ENCODE measurements around the gene NUFIP1. TPM values are rescaled to one million over a fixed set of nuclear protein-coding genes. Genes with fewer than 3 reads are reported as not detected.

NUFIP1 gene
- total RNA-seq, 1 experiment from 2014 or later: 17.1 TPM

GRCh38 chr13:45004096-45004495 is 14.8 kb upstream of the NUFIP1 start:
- Mint-ChIP-seq H3K9me3 (no peaks in the 10 kb centered on the region), H3K4me3 (no peak overlapping the region), H3K36me3 (ENCODE audit: insufficient read depth in 1 of 3, low read depth in 3 of 3) (peaks cover 8 to 25% (median 17%) of the 10 kb centered on the region in 3 experiments; a peak in 6 of 7 replicates), H3K27me3 (ENCODE audit: low read depth) (no peaks in the 10 kb centered on the region), H3K27ac (no peak overlapping the region), H3K4me1 (no peaks in the 10 kb centered on the region)
- Histone ChIP-seq H3K27ac (ENCODE audit: insufficient read length, low read depth, low read length) (no peak overlapping the region), H3K23me2 (ENCODE audit: insufficient read length, low read depth, low read length, poor library complexity, severe bottlenecking) (no peaks in the 10 kb centered on the region), H2BK5ac (ENCODE audit: insufficient read length, low read length) (no peak overlapping the region), H4K8ac (replicated peaks; ENCODE audit: insufficient read length, low read depth, low read length) (no peak overlapping the region), H4K91ac (ENCODE audit: insufficient read length, low read depth, low read length) (no peak overlapping the region), H3K56ac (ENCODE audit: insufficient read length, low read depth, low read length) (no peak overlapping the region), H3T11ph (ENCODE audit: low read length) (no peak overlapping the region), H3K9me3 (ENCODE audit: control insufficient read depth, low read depth, low read length) (no peaks in the 10 kb centered on the region), H2AFZ (ENCODE audit: low read length) (no peak overlapping the region), H2BK12ac (ENCODE audit: insufficient read length, low read depth, low read length) (no peak overlapping the region), H2AK5ac (ENCODE audit: insufficient read length, low read length) (no peak overlapping the region), H3K4me2 (ENCODE audit: insufficient read depth, insufficient read length, low read length) (no peak overlapping the region), H4K5ac (ENCODE audit: insufficient read length, low read depth, low read length) (no peak overlapping the region), H3K27me3 (ENCODE audit: insufficient read depth, low read length) (no peaks in the 10 kb centered on the region), H3K9ac (ENCODE audit: extremely low read depth, insufficient read length, low read length) (no peak overlapping the region), H3K18ac (ENCODE audit: insufficient read length, low read depth, low read length) (no peak overlapping the region), H3K4ac (ENCODE audit: low read depth, low read length) (no peak overlapping the region), H4K20me1 (ENCODE audit: control insufficient read depth, insufficient read depth, insufficient read length) (no peaks in the 10 kb centered on the region), H3K79me2 (ENCODE audit: insufficient read depth, low read length) (no peaks in the 10 kb centered on the region), H3K23ac (ENCODE audit: insufficient read length, low read depth, low read length) (no peak overlapping the region), H2BK120ac (ENCODE audit: low read depth, low read length, poor library complexity, severe bottlenecking) (no peak overlapping the region), H3K14ac (ENCODE audit: insufficient read depth, low read length) (no peak overlapping the region), H3K79me1 (ENCODE audit: insufficient read depth, low read depth, low read length, poor library complexity, severe bottlenecking) (no peaks in the 10 kb centered on the region), H2BK20ac (ENCODE audit: low read depth, low read length, poor library complexity, severe bottlenecking) (no peak overlapping the region), H2BK15ac (ENCODE audit: low read depth, low read length) (no peak overlapping the region), H3K4me1 (ENCODE audit: insufficient read depth, low read length) (no peaks in the 10 kb centered on the region)
- TF ChIP-seq, protein P1, sequence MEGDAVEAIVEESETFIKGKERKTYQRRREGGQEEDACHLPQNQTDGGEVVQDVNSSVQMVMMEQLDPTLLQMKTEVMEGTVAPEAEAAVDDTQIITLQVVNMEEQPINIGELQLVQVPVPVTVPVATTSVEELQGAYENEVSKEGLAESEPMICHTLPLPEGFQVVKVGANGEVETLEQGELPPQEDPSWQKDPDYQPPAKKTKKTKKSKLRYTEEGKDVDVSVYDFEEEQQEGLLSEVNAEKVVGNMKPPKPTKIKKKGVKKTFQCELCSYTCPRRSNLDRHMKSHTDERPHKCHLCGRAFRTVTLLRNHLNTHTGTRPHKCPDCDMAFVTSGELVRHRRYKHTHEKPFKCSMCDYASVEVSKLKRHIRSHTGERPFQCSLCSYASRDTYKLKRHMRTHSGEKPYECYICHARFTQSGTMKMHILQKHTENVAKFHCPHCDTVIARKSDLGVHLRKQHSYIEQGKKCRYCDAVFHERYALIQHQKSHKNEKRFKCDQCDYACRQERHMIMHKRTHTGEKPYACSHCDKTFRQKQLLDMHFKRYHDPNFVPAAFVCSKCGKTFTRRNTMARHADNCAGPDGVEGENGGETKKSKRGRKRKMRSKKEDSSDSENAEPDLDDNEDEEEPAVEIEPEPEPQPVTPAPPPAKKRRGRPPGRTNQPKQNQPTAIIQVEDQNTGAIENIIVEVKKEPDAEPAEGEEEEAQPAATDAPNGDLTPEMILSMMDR (conservative IDR thresholded peaks at IDR 0.05): no peak
- no peak for DNase-seq
- no CpG with 5 or more reads among the region's 2 CpGs for WGBS (ENCODE audit: extremely low coverage, insufficient read length, low lambda C conversion rate)
